ENCODE measurements around the gene KCTD3.

KCTD3 gene

DNA sequence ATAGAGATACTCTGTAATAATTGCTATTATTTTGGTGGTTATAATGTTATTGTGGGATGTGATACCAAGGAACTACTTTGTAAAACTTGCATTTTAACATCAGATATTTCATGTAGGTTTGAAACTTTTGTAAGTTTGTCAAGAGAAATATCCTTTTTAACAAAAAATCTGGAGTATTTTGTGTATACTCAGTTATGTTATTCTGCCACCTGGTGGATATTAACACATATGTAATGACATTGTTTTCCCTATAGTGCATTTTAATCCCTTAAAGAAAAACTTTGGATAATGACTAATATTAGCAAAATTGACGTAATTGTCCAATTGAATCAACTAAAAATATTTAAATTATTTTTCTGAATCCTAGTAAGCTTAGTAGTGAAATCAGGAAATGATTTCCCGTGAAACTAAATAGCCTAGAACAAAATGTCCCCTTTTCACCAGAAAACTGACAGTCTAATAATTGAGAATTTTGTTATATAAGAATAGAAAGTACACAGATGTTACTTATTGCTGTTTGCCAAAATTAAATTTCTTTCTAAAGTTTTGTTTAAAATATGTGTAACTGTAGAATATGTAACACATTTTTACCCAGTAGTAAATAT, 39.6 kb downstream of the KCTD3 start:
- no peak for DNase-seq (ENCODE audit: low spot score)

- DNase-seq (ENCODE audit: low spot score) = no peak
Observed at GRCh38 chr1:215607412-215607811, 40.3 kb downstream of the KCTD3 start.

DNA sequence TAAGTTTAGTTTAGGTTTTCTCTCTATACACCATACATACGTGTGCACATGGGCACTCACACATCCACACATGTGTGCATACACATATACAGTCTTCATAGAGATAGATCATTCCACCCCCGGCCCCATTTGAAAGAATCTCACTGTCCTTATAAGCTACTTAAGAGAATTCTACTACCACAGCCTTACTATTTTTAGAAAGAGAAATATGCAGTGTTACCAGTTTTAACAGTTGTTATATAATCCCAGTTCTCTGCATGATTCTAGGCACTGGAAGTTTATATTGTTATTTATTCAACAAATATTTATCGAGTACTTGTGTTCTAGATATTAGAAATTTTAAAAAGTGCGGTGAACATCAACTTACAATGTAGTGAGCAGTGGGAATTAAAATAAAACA, 41.5 kb downstream of the KCTD3 start:
- DNase-seq (ENCODE audit: low spot score) = no peak

DNA sequence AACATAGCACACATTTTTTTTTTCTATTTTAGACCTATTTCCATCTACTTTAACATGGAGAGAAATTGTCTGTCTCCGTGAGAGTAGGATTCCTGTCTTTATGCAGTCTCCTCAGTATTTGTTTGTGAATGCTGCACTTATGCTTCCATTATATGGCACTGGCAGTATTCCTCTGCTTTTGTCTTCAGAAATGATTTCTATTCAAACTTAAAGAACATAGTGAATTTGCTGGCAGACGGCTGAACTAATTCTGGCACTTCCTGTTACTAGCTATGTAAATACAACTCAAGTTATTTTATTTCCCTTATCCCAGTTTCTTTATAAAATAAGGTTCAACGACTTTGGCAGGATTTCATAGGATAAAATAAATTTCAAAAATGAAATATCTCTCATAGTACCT, 45.3 kb downstream of the KCTD3 start:
- DNase-seq (ENCODE audit: low spot score) = no peak

DNA sequence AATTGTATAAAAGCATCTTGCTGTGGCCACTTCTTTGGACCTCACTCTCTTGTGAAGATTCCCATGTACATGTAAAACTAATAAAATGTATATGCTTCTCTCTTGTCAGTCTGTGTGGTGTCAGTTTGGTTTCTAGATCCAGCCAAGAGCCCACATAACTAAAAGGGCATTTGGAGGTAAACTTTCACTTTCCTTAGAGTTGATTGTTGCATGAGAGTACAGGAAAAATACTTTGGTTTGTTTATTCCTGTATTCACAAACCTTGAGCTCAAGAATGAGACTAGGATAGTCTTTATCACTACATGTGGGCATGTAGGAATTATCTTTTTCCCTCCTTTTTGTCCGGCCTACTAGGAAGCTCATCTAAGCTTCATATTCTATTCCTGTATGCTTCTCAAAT, 50.9 kb downstream of the KCTD3 start:
- DNase-seq (ENCODE audit: low spot score) = no peak

- no peak for DNase-seq (ENCODE audit: low spot score)
Observed at GRCh38 chr1:215623162-215623561, 56.1 kb downstream of the KCTD3 start.

DNA sequence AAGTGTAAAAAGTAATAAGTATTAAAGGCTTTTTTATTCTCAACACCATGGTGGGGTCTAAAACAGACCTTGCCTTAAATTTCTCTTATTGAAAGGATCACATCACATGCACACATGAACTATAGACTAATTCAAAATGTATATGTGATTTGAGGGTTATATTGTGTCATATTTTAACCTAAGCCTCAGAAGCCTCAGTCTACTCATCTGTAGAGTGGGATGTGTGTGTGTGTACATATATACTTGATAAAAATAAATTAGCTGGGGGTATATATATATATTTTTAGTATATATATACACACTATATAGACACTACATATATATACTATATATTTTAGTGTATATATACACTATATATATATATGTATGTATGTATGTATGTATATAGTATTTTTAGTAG, 58.8 kb downstream of the KCTD3 start:
- DNase-seq (ENCODE audit: low spot score) = no peak

GRCh38 chr1:215631040-215631439, 63.9 kb downstream of the KCTD3 start:
- DNase-seq (ENCODE audit: low spot score) = no peak

DNA sequence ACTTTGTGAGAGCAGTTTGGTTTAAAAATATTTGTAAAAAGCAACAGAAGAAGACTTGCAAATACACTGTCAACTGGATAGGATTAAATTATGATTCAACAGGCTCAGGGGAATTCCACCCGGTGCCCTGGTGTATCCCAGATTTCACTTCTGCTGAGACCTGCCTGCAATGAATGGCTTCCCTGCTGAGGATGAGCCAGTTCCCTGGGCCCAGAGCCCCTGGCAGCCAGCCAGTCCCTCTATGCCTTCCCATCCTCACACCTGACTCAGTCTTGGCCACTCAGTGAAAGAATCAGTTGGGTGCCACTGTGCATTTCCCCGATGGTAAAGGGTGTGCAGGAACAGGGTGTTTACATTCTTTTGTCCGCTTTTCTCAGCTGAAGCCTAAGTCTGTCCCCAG, 64.4 kb downstream of the KCTD3 start:
- no peak for DNase-seq (ENCODE audit: low spot score)

- DNase-seq (ENCODE audit: low spot score) = no peak
Observed at GRCh38 chr1:215635827-215636226, 68.7 kb downstream of the KCTD3 start.

GRCh38 chr1:215636258-215636965, 69.3 kb downstream of the KCTD3 start:
- no peak for DNase-seq (ENCODE audit: low spot score)

GRCh38 chr1:215637041-215637573, 70.0 kb downstream of the KCTD3 start:
- DNase-seq (ENCODE audit: low spot score) = no peak

DNA sequence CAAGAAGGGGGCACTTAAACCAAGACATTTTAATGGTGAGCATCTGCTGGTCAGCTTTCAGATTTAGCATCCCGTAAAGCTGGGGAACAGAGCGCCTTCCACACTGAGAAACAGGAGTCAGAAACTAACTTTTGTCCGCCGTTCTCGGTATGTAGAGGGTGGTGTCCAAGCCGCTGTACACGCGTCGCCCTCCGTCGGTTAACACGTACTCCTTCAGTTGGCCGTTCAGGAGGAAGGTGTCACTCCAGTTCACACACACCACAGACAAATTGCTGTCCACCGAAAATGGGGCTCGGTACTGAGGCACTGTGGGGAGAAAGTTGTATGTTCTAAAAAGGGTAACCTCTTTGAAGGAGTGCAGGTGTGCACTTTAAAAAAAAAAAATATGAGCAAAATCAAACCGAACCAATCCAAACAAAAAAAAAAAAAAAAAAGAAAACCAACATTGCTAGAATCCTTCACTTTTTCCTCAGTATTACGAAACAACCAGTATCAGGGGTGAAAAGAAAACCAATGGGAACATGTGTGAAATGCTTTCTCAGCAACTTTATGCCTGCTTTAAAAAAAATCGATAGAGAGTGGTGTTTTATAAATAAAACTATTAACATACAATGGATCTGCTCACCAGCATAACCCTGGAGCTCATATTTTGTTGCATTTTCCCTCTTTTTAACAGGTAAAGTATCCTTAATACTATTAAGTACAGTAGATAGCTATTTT, 73.5 kb downstream of the KCTD3 start:
- no peak for DNase-seq (ENCODE audit: low spot score)

DNA sequence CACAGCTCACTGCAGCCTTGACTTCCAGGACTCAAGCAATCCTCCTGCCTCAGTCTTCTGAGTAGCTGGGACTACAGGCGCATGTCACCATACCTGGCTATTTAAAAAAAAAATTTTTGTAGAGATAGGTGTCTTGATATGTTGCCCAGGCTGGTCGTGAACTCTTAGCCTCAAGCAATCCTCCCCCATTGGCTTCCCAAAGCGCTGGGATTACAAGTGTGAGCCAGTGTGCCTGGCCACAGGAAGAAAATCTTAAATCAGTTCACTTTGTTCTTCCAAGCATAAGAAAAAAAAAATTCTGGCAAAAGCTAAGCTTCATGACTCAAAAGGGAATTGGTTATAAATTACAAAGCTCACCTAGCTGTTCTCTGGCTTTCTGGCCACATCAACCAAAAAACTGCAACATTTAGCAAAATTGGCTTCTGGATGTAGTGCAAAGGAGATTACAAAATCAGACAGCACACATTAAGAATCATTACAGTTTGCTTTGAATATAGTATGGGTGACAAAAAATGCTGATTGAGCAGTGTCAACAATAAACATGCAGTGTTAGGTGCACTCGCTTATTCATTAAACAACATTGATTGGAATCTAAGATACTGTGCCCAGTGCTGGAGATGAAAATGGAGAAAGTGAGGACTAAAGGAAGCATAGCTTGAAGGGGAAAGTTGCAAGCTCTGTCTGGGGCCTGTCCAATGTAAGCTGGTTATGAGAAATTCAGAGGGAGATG, 76.7 kb downstream of the KCTD3 start:
- DNase-seq (ENCODE audit: low spot score) = no peak

DNA sequence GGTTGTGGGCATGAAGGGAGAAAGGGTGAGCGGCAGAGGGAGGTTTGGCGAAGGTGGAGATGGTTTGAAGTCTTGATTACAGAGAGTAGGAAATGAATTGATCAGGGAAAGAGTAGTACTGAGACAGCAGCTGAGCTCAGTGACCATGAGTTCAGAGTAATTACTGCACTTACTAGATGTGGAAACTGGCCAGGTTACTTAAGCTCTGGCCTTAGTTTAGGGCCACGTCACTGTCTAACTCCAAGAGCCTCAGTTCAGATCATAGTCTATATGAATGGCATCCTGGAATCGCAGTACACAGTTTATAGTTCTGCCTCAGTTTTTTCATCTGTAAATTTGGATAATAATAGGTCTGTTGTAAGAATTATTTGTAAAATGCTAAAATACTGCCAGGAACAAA, 78.1 kb downstream of the KCTD3 start:
- DNase-seq (ENCODE audit: low spot score) = no peak

- no peak for DNase-seq (ENCODE audit: low spot score)
Observed at GRCh38 chr1:215645861-215646260, 78.8 kb downstream of the KCTD3 start.

- DNase-seq (ENCODE audit: low spot score) = no peak
Observed at GRCh38 chr1:215647738-215648137, 80.6 kb downstream of the KCTD3 start.

- DNase-seq (ENCODE audit: low spot score) = no peak
Observed at GRCh38 chr1:215648957-215649356, 81.9 kb downstream of the KCTD3 start.

- DNase-seq (ENCODE audit: low spot score) = no peak
Observed at GRCh38 chr1:215650446-215651149, 83.5 kb downstream of the KCTD3 start.

- DNase-seq (ENCODE audit: low spot score) = no peak
Observed at GRCh38 chr1:215651867-215652266, 84.8 kb downstream of the KCTD3 start.

GRCh38 chr1:215652371-215652770, 85.3 kb downstream of the KCTD3 start:
- DNase-seq (ENCODE audit: low spot score) = no peak

DNA sequence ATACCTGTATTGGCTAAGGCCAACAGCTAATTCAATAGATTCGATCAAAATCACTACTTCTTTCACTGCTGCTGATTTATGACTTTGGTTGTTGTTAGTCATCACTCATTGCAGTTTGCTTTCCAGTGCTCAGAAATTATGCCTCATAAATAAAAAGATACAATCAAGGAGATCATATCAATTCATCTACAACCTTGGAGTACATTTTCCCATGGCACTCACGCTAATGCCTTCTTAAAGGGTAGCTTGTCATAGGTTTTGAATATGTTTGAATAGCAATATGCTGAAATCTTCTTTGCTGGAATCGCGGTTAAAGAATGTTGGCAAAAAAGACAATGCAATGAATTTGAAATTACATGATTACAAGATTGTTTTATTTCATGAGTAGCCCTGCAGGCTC, 89.9 kb downstream of the KCTD3 start:
- no peak for DNase-seq (ENCODE audit: low spot score)
